HUES64 (cell line): ENCODE data around the gene NPAS2.

Experiments used
- H3K27ac ChIP-seq: 2 replicates; pipeline ENCODE4 v1.7.0; 2013; ENCODE audit warnings: low read depth, low read length, inconsistent platforms
- H3K27me3 ChIP-seq: 2 replicates; pipeline ENCODE4 v1.6.1; 2013; ENCODE audit warnings: mild to moderate bottlenecking, low read length; ENCODE audit not compliant: insufficient read depth
- H3K36me3 ChIP-seq: 2 replicates; pipeline ENCODE4 v1.6.1; 2013; ENCODE audit warnings: mild to moderate bottlenecking, low read length; ENCODE audit not compliant: insufficient read depth
- H3K4me1 ChIP-seq: 2 replicates; pipeline ENCODE4 v1.6.1; 2013; ENCODE audit warnings: mild to moderate bottlenecking, low read length, moderate library complexity; ENCODE audit not compliant: insufficient read depth
- H3K4me3 ChIP-seq: 2 replicates; pipeline ENCODE4 v1.5.1; 2013; ENCODE audit warnings: mild to moderate bottlenecking, low read length, moderate library complexity
- H3K9ac ChIP-seq: 2 replicates; pipeline ENCODE4 v1.6.1; 2013; ENCODE audit warnings: mild to moderate bottlenecking, low read depth, low read length
- H3K9me3 ChIP-seq: 2 replicates; pipeline ENCODE4 v1.6.1; 2013; ENCODE audit warnings: low read depth, low read length; ENCODE audit not compliant: insufficient read depth
- WGBS: fragments of 150-250, 120-280 bp; methylation state at CpG from one replicate; pipeline ENCODE4 v1.1.7; 2013; ENCODE audit warnings: missing lambda C conversion rate; 5-methylcytosine and 5-hydroxymethylcytosine counted together

Gene NPAS2

DNA sequence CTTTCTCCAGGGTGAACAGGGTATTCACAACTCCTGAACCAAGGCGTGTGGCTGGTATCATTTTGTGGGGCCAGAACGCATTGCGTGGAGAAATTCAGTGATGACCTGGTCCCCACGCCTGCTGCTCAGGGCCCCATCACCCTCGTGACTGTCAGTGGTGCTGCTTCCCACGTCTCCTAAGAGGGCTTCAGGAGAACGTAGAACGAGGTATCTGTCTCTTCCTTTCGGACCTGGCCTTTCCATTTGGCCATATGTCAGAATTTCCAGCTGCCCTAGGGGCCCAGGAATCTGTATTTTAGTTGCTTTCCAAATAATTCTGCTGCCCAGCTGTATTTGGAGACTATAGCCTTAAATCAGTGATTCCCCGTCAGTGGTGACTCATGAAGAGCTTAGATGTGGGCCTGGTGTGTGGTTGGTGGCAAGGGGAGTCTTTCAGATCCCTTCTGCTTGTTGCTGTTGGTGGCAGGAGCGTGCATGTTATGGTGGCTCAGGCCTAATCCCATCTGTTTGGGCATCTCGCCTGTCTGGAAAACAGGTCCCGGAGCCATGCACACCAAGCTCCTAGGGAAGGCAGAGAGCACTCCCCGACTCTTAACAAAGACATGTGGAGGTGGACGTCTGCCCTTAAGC, 56.4 kb downstream of the NPAS2 start:
- Histone ChIP-seq H3K9ac (no peak overlapping the region), H3K4me3 (no peak overlapping the region), H3K36me3 (no peaks in the 10 kb centered on the region), H3K27ac (no peak overlapping the region), H3K9me3 (no peaks in the 10 kb centered on the region), H3K4me1 (peaks cover 10% of the 10 kb centered on the region), H3K27me3 (no peaks in the 10 kb centered on the region)
- 95% methylated on average over 15 of the region's 15 CpGs for WGBS

DNA sequence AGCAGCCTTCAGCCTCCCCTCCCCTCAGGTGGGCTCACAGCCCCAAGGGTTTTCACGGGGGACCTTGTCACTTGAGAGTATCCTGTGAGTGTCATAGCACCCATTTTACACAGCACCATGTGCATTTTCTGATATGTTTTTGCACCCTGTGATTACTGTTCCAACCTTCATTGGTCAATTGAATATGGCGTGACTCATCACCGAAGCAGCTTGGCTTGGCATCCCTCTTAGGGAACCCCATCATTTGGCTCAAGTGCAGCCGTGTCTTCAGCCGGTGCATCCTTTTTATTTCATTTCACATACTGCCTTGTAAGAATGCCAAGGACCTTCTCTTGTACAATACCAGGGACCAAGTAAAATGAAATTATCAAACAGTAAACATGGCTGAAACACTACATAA, 57.6 kb downstream of the NPAS2 start:
- Histone ChIP-seq H3K4me1 (peaks cover 8% of the 10 kb centered on the region), H3K9ac (no peak overlapping the region), H3K9me3 (no peaks in the 10 kb centered on the region), H3K27ac (no peak overlapping the region), H3K27me3 (no peaks in the 10 kb centered on the region), H3K36me3 (no peaks in the 10 kb centered on the region), H3K4me3 (no peak overlapping the region)
- 94% methylated on average over 4 of the region's 5 CpGs for WGBS

DNA sequence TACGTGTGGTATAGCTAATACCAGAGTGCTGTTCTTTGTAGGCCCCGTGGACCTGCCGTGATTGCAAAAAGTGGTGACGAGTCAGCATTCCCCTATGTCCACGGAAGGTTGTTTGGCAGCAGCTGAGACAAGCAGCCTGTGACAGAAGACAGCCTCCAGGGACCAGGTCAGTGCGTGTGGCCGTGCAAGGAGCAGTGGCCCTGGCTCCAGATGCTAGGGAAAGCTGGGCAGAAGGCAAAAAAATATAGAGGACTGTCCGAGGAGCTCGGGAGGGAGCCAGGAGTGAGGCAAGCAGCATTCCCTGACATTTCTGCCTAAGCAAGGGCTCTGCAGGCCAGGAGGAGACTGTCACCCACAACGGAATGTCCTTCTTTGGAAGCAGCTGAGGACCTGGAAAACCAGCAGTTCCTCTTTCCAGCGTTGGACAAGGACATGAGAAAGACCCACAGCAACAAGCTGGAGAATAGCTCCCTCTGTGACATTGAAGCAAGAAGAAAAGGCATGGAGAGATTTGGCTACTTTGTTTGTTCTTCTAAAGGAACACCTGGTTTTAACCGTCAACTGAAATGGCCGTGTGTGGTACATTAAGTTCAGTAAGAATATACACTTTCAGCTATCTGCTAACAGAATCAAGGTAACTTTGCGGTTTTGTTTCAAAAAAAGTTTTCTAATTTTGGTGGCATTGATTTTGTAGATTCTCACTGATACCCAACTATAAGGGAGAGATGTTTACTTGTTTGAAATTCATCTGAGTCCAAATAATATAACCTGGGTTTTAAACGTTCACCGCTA, 58.3 kb downstream of the NPAS2 start:
- H3K36me3 ChIP-seq, result no peaks in the 10 kb centered on the region
- peaks cover 7% of the 10 kb centered on the region for H3K4me1 ChIP-seq
- 93% methylated on average over 15 of the region's 16 CpGs for WGBS
- H3K4me3 ChIP-seq, result no peak overlapping the region
- no peak overlapping the region for H3K9ac ChIP-seq
- H3K27ac ChIP-seq, result no peak overlapping the region
- H3K27me3 ChIP-seq, result no peaks in the 10 kb centered on the region
- no peaks in the 10 kb centered on the region for H3K9me3 ChIP-seq

DNA sequence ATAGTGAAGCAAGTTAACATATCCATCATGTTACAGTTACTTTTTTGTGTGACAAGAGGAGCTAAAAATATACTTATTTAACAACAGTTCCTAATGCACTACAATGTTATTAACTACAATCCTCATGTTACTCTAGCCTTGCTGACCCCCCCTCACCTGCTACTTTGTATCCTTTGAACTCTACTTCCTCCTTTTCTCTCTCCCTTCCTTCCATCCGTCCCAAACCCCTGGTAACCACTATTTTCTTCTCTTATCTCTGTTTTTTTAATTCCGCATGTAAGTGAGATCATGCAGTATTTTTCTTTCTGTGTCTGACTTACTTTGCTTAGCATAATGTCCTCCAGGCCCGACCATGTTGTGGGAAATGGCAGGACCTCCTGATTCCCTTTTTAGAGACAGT, 59.4 kb downstream of the NPAS2 start:
- no peak overlapping the region for H3K9ac ChIP-seq
- H3K9me3 ChIP-seq, result no peaks in the 10 kb centered on the region
- WGBS, result 93% methylated on average over 3 of the region's 3 CpGs
- H3K27ac ChIP-seq, result no peak overlapping the region
- no peaks in the 10 kb centered on the region for H3K27me3 ChIP-seq
- H3K4me3 ChIP-seq, result no peak overlapping the region
- H3K36me3 ChIP-seq, result no peaks in the 10 kb centered on the region
- H3K4me1 ChIP-seq, result peaks cover 7% of the 10 kb centered on the region

DNA sequence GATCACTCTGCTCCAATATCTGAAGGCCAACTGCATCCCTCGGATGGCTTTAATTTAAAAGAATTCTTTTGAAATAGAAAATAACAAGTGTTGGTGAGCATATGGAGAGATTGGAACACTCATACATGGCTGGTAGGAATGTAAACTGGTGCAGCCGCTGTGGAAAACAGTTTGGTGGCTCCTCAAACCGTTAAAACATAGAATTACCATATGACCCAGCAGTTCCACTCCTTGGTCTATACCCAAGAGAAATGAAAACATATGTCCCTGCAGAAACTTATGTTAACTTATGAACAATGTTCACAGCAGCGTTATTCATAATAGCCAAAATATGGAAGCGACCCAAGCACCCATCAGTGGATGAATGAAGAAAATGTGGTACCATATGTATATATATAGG, 60.1 kb downstream of the NPAS2 start:
- H3K36me3 ChIP-seq, result no peaks in the 10 kb centered on the region
- no peaks in the 10 kb centered on the region for H3K9me3 ChIP-seq
- H3K4me3 ChIP-seq, result no peak overlapping the region
- no peak overlapping the region for H3K27ac ChIP-seq
- WGBS, result 96% methylated on average over 4 of the region's 5 CpGs
- H3K4me1 ChIP-seq, result peaks cover 7% of the 10 kb centered on the region
- H3K9ac ChIP-seq, result no peak overlapping the region
- H3K27me3 ChIP-seq, result no peaks in the 10 kb centered on the region

DNA sequence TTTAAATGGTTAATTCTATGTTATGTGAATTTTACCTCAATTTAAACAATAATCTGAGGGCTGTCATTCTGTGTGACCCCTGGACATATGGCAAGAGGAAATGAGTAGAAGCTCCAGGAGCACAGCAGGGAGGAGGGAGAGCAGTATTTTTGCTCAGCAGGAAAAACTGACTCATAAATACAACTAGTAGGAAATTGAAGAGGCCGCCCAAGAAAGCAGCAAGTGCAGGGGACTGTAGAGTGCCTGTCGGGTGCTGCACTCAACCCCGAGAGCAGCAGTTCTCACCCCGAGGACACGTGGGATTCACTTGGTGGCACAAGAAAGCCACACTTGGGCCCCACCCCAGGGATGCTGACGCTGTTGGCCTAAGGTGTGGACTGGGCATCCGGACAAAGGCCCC, 60.8 kb downstream of the NPAS2 start:
- Histone ChIP-seq H3K27me3 (no peaks in the 10 kb centered on the region), H3K4me3 (no peak overlapping the region), H3K9ac (no peak overlapping the region), H3K4me1 (peaks cover 12% of the 10 kb centered on the region), H3K36me3 (no peaks in the 10 kb centered on the region), H3K27ac (no peak overlapping the region), H3K9me3 (no peaks in the 10 kb centered on the region)
- 92% methylated on average over 7 of the region's 7 CpGs for WGBS

DNA sequence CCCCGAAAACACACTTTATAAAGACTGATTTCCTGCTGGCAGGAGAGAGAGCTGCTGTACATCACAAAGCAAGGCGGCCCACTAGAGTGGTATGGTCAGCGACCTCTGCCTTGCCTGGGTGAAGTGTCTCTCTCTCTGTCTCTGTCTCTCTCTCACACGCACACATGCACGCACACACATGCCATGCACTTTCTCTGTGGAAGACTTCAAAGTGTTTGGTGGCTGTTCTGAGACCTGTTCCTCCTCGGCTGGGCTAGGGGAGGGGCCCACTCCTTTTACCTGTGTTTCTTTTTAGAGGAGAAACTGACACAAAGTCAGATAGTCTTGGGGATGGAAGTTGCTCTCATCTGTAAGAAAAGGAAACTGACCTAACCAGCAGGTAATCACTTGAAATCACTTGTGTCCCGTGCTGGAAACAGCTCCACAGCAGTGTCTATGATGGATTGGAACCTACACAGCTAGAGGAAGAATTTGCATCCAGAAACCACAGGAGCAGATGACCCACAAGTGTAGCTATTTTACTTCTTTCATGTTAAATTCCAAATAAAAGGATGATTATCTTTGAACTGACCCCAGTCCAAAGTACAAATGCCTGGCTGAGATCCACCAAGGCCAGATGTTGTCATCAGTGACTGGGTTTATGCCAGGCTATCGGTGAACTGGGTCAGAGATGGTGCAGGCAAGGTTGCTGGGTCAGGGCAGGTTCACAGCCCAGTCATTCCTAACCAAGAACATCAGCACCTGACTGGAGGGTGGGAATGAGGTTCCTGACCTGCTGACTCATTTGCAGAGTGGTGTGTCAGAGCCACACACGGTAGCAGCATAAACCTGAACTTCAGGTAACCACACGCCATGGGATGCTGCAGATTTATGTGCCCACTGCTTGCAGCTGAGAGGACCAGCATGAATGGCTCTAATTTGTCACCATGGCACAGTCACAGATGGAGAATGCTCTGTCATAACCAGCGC, 63.0 kb downstream of the NPAS2 start:
- Histone ChIP-seq H3K27me3 (no peaks in the 10 kb centered on the region), H3K4me1 (peaks cover 26% of the 10 kb centered on the region), H3K36me3 (no peaks in the 10 kb centered on the region), H3K27ac (no peak overlapping the region), H3K9ac (no peak overlapping the region), H3K4me3 (no peak overlapping the region), H3K9me3 (no peaks in the 10 kb centered on the region)
- WGBS, result 90% methylated on average over 10 of the region's 11 CpGs

DNA sequence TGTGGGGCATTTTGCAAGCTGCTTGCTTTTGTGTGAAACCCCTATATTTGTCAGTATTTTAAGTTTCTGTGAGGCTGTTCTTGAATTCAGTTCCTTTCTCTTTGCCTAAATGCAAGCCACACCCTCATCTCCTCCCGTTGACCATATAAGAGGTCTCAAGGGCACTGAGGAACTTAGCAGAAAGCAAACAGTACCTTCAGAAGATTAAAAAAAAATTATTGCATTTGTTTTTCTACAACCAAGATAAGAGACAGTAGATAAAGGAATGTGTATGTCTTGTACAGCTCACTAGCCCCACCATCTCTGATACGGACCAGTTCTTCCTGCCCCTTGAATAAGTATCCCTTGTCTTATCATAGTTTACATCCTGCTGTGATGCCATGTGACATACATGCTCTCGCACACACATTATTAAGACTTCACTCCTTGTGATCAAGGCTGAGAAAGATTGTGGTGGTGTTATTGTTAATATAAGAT, 64.2 kb downstream of the NPAS2 start:
- Histone ChIP-seq H3K4me3 (no peak overlapping the region), H3K9ac (no peak overlapping the region), H3K27ac (no peak overlapping the region), H3K27me3 (no peaks in the 10 kb centered on the region), H3K4me1 (peaks cover 27% of the 10 kb centered on the region), H3K36me3 (no peaks in the 10 kb centered on the region), H3K9me3 (no peaks in the 10 kb centered on the region)
- WGBS, result 78% methylated on average over 2 of the region's 3 CpGs

DNA sequence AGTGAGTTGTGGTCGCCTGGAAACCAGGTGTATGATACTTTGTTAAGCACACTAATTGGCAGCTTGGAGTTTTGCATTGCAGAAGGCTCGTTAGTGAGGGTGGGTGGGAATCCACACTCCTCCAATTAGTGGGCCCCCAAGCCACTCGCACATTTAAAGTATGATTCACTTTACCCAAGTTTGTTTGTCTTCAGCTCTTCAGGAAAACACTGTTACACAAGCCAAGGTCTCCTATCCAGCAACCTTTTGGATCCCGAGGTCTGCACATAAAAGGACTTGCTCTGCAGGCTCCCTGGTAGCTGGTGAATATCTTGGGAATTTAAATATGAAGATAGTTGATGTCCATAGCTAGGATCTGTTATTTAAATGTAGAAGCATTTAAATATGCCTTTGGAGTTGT, 66.1 kb downstream of the NPAS2 start:
- Histone ChIP-seq H3K27me3 (no peaks in the 10 kb centered on the region), H3K4me3 (no peak overlapping the region), H3K4me1 (peaks cover 31% of the 10 kb centered on the region), H3K36me3 (no peaks in the 10 kb centered on the region), H3K9ac (no peak overlapping the region), H3K9me3 (no peaks in the 10 kb centered on the region), H3K27ac (peak overlapping the region; percentile 68; the same call in 1 of the 2 replicates)
- WGBS, result 39% methylated on average over 3 of the region's 4 CpGs

DNA sequence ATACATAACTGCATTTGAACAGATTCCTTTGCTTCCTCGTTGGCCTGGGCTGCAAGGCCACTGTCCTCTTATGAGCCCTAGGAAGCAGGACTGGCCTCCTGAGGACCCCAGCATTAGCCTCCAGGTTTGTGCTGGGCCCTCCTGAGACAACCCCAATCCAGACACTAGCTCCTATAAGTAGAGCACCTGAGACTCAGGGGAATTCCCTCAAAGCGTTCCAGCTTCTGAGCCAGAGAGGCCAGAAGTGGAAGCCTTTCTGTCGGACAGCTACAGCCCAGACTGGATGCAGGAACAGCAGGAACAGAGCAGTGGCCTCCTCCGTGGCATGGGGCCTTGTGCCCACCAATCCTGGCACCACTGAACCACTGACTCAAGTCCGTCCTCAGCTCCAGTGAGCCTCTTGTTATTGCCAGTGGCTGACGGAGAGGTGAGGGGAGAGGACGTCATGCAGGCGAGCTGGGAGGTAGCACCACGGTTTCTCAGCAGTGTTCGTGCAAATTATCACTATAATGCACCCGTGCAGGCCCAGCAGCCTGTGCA, 67.2 kb downstream of the NPAS2 start:
- Histone ChIP-seq H3K9me3 (no peaks in the 10 kb centered on the region), H3K27me3 (no peaks in the 10 kb centered on the region), H3K4me1 (peaks cover 34% of the 10 kb centered on the region), H3K27ac (peak overlapping the region; percentile 60; the same call in 1 of the 2 replicates), H3K4me3 (no peak overlapping the region), H3K36me3 (no peaks in the 10 kb centered on the region), H3K9ac (no peak overlapping the region)
- WGBS, result 86% methylated on average over 11 of the region's 11 CpGs
